Rectal smooth muscle tissue (tissue), 1 donor: ENCODE results near the gene MINDY1.

Experiments used
- H3K27ac ChIP-seq: one replicate; pipeline ENCODE4 v1.7.0; 2013; ENCODE audit warnings: low read depth, low read length, inconsistent platforms
- H3K27me3 ChIP-seq: one replicate; pipeline ENCODE4 v1.7.0; 2013; ENCODE audit warnings: low read length; ENCODE audit not compliant: control insufficient read depth, insufficient read depth
- H3K36me3 ChIP-seq: one replicate; pipeline ENCODE4 v1.7.0; 2013; ENCODE audit warnings: low read length; ENCODE audit not compliant: control insufficient read depth, insufficient read depth
- H3K4me1 ChIP-seq: one replicate; pipeline ENCODE4 v1.7.0; 2013; ENCODE audit warnings: low read length; ENCODE audit not compliant: control insufficient read depth, insufficient read depth
- H3K4me3 ChIP-seq: one replicate; pipeline ENCODE4 v1.7.0; 2013; ENCODE audit warnings: low read length
- H3K9ac ChIP-seq: one replicate; pipeline ENCODE4 v1.7.0; 2013; ENCODE audit warnings: low read length

Gene MINDY1

DNA sequence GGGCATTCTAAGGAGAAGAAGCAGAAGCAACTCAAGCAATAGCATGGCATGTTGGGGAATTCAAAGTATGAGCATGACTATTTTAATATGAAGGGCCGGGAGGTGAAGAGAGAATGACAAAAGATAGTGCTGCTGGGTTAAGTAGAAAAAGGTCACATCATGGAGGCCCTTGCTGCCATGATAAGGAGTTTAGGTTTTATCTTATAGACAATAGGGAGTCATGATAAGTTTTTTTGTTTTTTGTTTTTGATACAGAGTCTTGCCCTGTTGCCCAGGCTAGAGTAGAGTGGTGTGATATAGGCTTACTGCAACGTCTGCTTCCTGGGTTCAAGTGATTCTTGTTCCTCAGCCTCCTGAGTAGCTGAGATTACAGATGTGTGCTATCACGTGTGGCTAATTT is 32.8 kb upstream of the MINDY1 start:
- Histone ChIP-seq H3K4me3 (no peak overlapping the region), H3K9ac (no peak overlapping the region), H3K36me3 (no peaks in the 10 kb centered on the region), H3K4me1 (no peaks in the 10 kb centered on the region), H3K27me3 (no peaks in the 10 kb centered on the region), H3K27ac (no peak overlapping the region)

DNA sequence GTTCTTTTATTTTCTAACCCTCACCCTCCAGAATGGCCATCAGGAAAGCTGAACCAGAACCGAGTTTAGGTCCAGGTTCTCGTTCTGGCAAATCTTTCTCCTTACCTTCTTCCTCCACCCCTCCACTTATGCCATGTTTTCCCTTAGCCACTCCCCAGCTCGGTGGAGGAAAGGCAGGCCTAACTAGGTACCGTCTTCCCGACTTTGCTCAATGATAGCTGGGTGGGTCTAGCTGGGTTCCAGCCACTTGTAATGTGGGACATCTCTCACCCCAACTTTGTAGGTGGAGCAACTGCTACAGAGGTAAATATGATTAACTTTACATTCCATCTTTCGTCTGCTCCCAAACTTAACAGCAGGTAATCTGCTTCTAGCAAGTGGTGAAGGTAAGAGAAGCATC is 30.3 kb upstream of the MINDY1 start:
- no peak overlapping the region for H3K4me3 ChIP-seq
- no peaks in the 10 kb centered on the region for H3K36me3 ChIP-seq
- no peak overlapping the region for H3K27ac ChIP-seq
- H3K27me3 ChIP-seq = no peaks in the 10 kb centered on the region
- H3K9ac ChIP-seq = no peak overlapping the region
- H3K4me1 ChIP-seq = no peaks in the 10 kb centered on the region

DNA sequence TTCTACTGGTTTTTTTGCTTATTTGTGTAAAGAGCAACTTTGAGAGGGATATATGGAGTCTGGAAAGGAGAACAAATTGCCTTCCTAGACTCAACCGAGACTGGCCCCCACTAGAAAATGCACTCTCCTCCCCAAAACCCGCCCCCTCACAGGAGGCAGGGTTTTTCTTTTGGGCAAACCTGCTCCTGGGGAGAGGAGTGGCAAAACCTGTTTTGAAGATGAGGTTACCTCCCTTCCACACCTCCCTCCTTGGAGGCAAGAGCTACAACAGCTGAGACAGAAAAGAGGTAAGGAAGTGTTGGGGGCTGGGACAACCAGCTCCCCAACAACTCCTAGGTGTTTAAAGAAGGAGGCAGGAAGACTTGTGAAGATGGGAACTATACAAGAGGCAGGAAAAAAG is 29.7 kb upstream of the MINDY1 start, which contains the start of gene BNIPL:
TSS of gene BNIPL (plus strand) at position 231 of the 400 bp plus-strand sequence. CDS start at position 371, 140 bp downstream.
- H3K27ac ChIP-seq = no peak within 1 kb of the TSS
- H3K27me3 ChIP-seq = no peaks in the 10 kb centered on the region
- no peak within 1 kb of the TSS for H3K9ac ChIP-seq
- H3K4me1 ChIP-seq = no peaks in the 10 kb centered on the region
- H3K4me3 ChIP-seq = no peak within 1 kb of the TSS
- H3K36me3 ChIP-seq = peaks cover 2% of the 10 kb centered on the region

DNA sequence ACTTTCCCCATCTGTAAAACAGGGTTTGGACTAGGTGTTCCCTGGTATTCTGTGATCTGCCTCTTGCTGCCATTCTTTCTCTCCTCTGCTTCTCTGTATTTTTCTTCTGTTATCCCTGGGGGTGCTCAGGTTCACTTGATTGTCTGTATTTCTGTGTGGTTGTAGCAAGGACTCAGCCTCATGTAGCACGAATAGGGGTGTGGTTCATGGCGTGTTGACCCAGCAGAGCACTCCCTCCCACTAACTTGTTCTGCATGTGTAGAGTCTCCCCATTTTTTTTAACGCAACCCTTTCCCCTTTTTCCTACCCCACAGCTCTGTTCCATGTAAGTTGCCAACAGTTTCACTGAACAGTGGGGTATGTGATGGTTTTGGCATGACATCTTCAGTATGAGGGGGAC is 28.5 kb upstream of the MINDY1 start:
- no peak overlapping the region for H3K27ac ChIP-seq
- peaks cover 2% of the 10 kb centered on the region for H3K36me3 ChIP-seq

DNA sequence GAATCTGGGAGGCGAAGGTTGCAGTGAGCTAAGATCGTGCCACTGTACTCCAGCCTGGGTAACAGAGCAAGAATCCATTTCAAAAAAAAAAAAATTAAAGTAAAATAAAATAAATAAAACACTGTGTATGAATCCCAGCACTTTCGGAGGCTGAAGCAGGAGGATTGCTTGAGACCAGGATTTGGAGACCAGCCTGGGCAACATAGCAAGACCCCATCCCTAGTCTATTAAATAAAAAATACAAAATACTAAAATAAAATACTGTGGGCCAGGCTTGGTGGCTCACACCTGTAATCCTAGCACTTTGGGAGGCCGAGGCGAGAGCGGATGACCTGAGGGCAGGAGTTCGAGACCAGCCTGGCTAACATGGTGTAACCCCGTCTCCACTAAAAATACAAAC is 25.5 kb upstream of the MINDY1 start:
- Histone ChIP-seq H3K9ac (no peak overlapping the region), H3K36me3 (peaks cover 4% of the 10 kb centered on the region), H3K4me3 (no peak overlapping the region), H3K27me3 (no peaks in the 10 kb centered on the region), H3K4me1 (no peaks in the 10 kb centered on the region), H3K27ac (no peak overlapping the region)

More for the DNA sequence above, 28.5 kb upstream of the MINDY1 start:
- Histone ChIP-seq H3K9ac (no peak overlapping the region), H3K4me1 (no peaks in the 10 kb centered on the region), H3K27me3 (no peaks in the 10 kb centered on the region), H3K4me3 (no peak overlapping the region)

DNA sequence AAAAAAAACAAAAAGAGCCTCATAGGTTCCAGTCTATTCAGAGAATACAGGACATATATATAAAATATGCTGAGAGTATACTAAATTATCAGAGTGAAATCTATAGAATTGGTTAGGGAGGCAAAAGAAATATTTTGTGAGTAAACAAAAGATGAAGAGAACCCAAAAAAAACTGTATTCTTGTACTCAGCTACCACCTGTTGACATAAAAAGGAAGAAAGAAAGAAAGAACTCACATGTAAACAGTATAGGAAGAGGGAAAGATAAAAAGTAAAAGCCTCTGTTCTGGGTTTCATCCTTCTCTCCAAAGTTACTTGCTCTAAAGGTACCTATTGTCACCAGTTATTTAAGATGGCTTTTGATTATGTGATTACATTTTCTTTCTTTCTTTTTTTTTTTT is 19.8 kb upstream of the MINDY1 start:
- no peak overlapping the region for H3K9ac ChIP-seq
- peaks cover 7% of the 10 kb centered on the region for H3K36me3 ChIP-seq
- H3K4me1 ChIP-seq = peaks cover 3% of the 10 kb centered on the region
- H3K4me3 ChIP-seq = no peak overlapping the region
- no peaks in the 10 kb centered on the region for H3K27me3 ChIP-seq
- no peak overlapping the region for H3K27ac ChIP-seq

DNA sequence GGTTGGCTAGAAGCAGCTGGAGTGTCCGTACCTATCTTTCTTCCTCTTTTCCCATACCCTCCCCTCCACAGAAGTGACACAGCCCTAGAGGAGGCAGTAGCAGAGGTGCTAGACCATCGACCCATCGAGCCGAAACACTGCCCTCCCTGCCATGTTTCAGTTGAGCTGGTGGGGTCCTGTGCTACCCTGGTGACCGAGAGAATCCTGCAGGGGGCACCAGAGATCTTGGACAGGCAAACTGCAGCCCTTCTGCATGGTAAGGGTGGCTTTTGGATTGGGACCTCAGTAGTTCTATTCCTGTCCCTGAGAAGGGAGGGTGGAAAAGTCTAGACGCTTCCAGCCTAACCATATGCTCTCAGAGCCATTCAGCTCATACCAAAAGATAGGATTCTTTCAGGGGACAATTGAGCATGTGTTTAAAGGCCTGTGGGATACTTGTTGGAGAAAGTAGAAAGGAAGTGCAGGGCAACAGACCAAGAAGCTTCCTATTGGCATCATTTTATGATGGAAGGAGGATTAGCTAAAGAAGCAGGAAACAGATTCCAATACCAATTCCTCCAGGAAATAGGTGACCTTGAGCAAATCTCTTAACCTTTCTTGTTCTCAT is 17.9 kb upstream of the MINDY1 start:
- Histone ChIP-seq H3K27ac (peak overlapping the region; percentile 15), H3K4me1 (peaks cover 3% of the 10 kb centered on the region), H3K4me3 (no peak overlapping the region), H3K36me3 (peaks cover 7% of the 10 kb centered on the region), H3K9ac (no peak overlapping the region), H3K27me3 (no peaks in the 10 kb centered on the region)

DNA sequence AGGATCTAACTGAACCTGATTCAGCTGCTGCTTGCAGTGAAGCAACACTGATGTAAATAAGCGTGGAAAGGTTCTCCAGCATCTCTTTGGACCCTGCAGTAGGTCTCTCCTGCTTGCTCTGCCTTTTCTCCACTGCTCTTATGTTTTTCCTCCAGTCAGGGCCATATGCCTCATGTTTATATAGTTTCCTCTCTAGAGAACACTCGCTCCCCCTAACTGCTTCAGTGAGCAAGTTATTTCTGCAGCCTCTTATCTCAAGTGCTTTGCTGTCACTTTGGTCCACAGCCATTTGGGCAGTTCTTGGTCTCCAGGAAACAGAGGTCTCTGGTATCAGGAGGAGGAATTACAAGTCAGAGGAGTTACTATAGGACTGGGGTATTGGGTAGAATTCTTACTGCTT is 6.8 kb upstream of the MINDY1 start:
- no peaks in the 10 kb centered on the region for H3K4me1 ChIP-seq
- no peak overlapping the region for H3K4me3 ChIP-seq
- no peaks in the 10 kb centered on the region for H3K27me3 ChIP-seq
- H3K36me3 ChIP-seq = peaks cover 6% of the 10 kb centered on the region
- H3K9ac ChIP-seq = no peak overlapping the region
- peak overlapping the region; percentile 27 for H3K27ac ChIP-seq

DNA sequence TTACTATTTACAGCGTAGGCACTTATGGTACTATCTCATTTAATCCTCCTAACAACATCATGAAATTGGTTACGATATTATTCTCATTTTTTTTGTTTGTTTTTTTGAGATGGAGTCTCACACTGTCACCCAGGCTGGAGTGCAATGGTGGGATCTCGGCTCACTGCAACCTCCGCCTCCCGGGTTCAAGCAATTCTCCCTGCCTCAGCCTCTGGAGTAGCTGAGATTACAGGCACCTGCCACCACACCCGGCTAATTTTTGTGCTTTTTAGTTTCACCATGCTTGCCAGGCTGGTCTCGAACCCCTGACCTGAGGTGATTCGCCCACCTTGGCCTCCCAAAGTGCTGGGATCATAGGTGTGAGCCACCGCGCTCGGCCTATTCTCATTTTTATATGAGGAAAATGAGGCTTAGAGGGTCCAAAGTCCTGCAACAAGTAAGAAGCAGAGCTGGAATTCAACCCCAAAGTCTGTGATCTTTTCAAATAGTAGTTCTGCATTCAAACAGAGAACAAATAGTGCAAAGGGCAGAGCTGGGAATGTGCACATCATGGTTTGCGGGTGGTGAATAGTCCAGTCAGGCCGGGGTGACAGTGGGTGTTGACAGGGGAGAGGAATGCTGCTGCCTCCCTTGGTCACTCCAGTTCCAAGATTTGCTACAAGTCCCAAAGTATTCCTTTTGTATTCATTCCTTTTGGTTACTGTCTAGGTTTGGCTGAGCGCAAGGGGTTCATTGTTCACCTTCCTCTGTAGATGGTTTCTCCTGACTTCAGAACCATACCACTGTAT is 6.2 kb upstream of the MINDY1 start:
- no peak overlapping the region for H3K9ac ChIP-seq
- peaks cover 2% of the 10 kb centered on the region for H3K4me1 ChIP-seq
- H3K36me3 ChIP-seq = no peaks in the 10 kb centered on the region
- no peak overlapping the region for H3K4me3 ChIP-seq
- H3K27ac ChIP-seq = peak overlapping the region; percentile 27
- H3K27me3 ChIP-seq = no peaks in the 10 kb centered on the region

DNA sequence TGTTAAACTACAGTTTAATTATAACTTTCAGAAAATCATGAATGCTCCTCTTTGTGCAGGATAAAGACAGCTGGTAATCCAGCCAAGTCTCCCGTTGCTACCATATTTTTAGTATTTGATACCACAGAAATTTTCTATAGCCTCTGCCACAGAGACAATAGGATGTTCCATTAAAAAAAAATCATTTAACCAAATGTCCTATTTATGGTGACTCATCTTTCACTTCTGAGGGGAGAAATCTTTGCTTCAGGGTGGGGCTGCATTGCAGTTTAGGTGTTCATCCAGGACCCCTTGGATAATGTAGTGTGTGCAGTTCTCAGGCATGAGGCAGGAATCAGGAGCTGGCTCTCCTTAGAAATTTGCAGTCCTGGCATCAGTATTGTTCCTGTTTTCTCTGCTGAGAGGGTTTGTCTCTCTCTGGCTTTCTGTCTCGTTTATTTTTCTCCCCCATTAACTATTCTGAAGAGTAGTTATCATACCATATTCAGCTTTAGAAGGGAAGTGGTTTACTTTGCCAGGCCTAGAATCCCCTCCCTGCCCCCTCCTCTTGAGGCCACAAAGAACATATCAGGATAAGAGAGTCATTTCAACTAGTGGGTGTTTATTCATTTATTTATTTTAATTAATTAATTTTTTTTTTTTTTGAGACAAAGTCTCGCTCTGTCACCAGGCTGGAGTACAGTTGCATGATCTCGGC is 4.6 kb upstream of the MINDY1 start:
- Histone ChIP-seq H3K27ac (no peak overlapping the region), H3K36me3 (no peaks in the 10 kb centered on the region), H3K4me3 (no peak overlapping the region), H3K27me3 (no peaks in the 10 kb centered on the region), H3K9ac (no peak overlapping the region), H3K4me1 (peaks cover 13% of the 10 kb centered on the region)

DNA sequence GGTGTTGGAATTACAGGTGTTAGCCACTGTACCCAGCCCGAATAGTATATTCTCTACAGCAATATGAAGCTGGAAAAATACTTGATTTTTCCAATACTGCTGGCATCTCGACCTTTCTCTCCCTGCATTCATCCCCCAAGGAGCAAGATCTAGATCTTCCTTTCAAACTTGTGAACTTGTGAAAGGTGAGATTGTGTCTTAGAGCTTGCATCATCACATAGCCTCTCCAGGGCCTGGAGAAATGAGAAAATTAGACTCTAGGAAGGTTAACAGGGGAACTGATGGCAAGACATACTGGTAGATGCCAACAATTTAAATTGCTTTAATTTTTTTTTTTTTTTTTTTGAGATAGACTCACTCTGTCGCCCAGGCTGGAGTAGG is 3.6 kb upstream of the MINDY1 start:
- H3K4me1 ChIP-seq = peaks cover 13% of the 10 kb centered on the region
- no peak overlapping the region for H3K27ac ChIP-seq
- no peaks in the 10 kb centered on the region for H3K36me3 ChIP-seq
- no peaks in the 10 kb centered on the region for H3K27me3 ChIP-seq
- no peak overlapping the region for H3K9ac ChIP-seq
- no peak overlapping the region for H3K4me3 ChIP-seq

DNA sequence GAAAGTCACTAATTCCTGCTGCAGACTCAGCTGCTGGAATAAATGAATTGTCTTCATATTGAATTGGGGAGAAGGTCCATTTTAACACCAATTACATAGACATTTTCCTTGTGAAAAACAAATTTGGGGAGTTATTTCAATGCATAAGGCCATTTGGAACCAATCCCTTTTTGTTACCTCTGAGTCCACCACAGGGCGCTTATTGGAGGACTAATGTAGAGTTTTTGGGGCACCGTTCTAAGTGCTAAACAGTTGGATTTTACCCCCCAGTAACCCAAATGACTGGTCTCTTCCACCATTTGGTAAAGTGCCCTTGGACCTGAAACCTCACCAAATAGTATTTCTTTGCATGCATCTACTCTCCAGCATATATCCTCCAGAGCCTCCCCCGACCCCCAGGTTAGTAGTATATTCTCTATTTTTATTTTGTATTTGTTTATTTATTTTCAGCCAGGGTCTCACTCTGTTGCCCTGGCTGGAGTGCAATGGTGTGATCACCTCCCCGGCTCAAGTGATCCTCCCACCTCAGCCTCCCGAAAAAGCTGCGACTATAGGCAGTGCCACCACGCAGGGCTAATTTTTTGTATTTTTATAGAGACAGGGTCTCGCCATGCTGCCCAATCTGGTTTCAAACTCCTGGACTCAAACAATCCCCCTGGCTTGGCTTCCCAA is 3.1 kb upstream of the MINDY1 start:
- Histone ChIP-seq H3K36me3 (no peaks in the 10 kb centered on the region), H3K9ac (no peak overlapping the region), H3K4me1 (peaks cover 13% of the 10 kb centered on the region), H3K4me3 (no peak overlapping the region), H3K27me3 (no peaks in the 10 kb centered on the region), H3K27ac (no peak overlapping the region)
